ACC112 (cell line): Measurements from ENCODE around the gene LDLRAD1.

Experiments
- H2AFZ ChIP-seq: fragments of 200-600 bp; sonication (generic); one replicate; pipeline ENCODE4 v1.6.0; 2017; ENCODE audit warnings: antibody characterized with exemption, low read length; ENCODE audit not compliant: unreplicated experiment
- H3K27ac ChIP-seq: fragments of 200-600 bp; sonication (generic); 2 replicates; pipeline ENCODE4 v1.5.1; 2014; ENCODE audit warnings: low read depth, mild to moderate bottlenecking, antibody characterized with exemption, low read length, moderate library complexity
- H3K27me3 ChIP-seq: fragments of 200-600 bp; sonication (generic); 2 replicates; pipeline ENCODE4 v1.6.1; 2014; ENCODE audit warnings: mild to moderate bottlenecking, antibody characterized with exemption, low read length, moderate library complexity, mixed read lengths; ENCODE audit not compliant: insufficient read depth
- H3K36me3 ChIP-seq: fragments of 200-600 bp; sonication (generic); 2 replicates; pipeline ENCODE4 v1.6.1; 2016; ENCODE audit warnings: mild to moderate bottlenecking, antibody characterized with exemption, low read length, moderate library complexity, mixed read lengths; ENCODE audit not compliant: insufficient read depth
- H3K4me1 ChIP-seq: fragments of 200-600 bp; sonication (generic); one replicate; pipeline ENCODE4 v1.6.1; 2016; ENCODE audit warnings: low read length, mixed read lengths; ENCODE audit not compliant: insufficient read depth, unreplicated experiment, control insufficient read depth
- H3K4me3 ChIP-seq: fragments of 200-600 bp; sonication (generic); 2 replicates; pipeline ENCODE4 v1.5.1; 2014; ENCODE audit warnings: mild to moderate bottlenecking, low read depth, low read length
- H3K79me2 ChIP-seq: fragments of 200-600 bp; sonication (generic); one replicate; pipeline ENCODE4 v1.6.0; 2016; ENCODE audit warnings: low read length; ENCODE audit not compliant: control insufficient read depth, unreplicated experiment, insufficient read depth

LDLRAD1 gene

GRCh38 chr1:53992085-53992874, 25.7 kb downstream of the LDLRAD1 start:
- H3K4me3 ChIP-seq: no peak overlapping the region
- no peaks in the 10 kb centered on the region for H3K79me2 ChIP-seq
- H3K4me1 ChIP-seq: no peaks in the 10 kb centered on the region
- H3K36me3 ChIP-seq: no peaks in the 10 kb centered on the region
- no peaks in the 10 kb centered on the region for H3K27me3 ChIP-seq
- no peak overlapping the region for H3K27ac ChIP-seq
- H2AFZ ChIP-seq: no peak overlapping the region

GRCh38 chr1:53987880-53988279, 30.1 kb downstream of the LDLRAD1 start:
- Histone ChIP-seq H3K4me3 (no peak overlapping the region), H3K27me3 (no peaks in the 10 kb centered on the region), H3K79me2 (no peaks in the 10 kb centered on the region), H3K27ac (no peak overlapping the region), H2AFZ (no peak overlapping the region), H3K4me1 (peaks cover 1% of the 10 kb centered on the region), H3K36me3 (no peaks in the 10 kb centered on the region)

GRCh38 chr1:53986458-53986857, 31.5 kb downstream of the LDLRAD1 start:
- no peaks in the 10 kb centered on the region for H3K79me2 ChIP-seq
- no peaks in the 10 kb centered on the region for H3K36me3 ChIP-seq

GRCh38 chr1:53984726-53985125, 33.3 kb downstream of the LDLRAD1 start:
- Histone ChIP-seq H3K27me3 (no peaks in the 10 kb centered on the region), H2AFZ (no peak overlapping the region), H3K36me3 (no peaks in the 10 kb centered on the region), H3K4me1 (peaks cover 10% of the 10 kb centered on the region), H3K79me2 (no peaks in the 10 kb centered on the region), H3K27ac (no peak overlapping the region), H3K4me3 (no peak overlapping the region)

More at GRCh38 chr1:53986458-53986857, 31.5 kb downstream of the LDLRAD1 start:
- Histone ChIP-seq H3K4me3 (no peak overlapping the region), H3K27me3 (no peaks in the 10 kb centered on the region), H3K27ac (no peak overlapping the region), H3K4me1 (peaks cover 10% of the 10 kb centered on the region), H2AFZ (no peak overlapping the region)

- Histone ChIP-seq H3K79me2 (no peaks in the 10 kb centered on the region), H3K4me3 (peak overlapping the region; percentile 68), H3K36me3 (no peaks in the 10 kb centered on the region), H2AFZ (peak overlapping the region; percentile 94), H3K4me1 (peaks cover 10% of the 10 kb centered on the region), H3K27ac (no peak overlapping the region), H3K27me3 (no peaks in the 10 kb centered on the region)
These were observed 35.3 kb downstream of the LDLRAD1 start for GRCh38 chr1:53982763-53983104.

GRCh38 chr1:53982034-53982762, 35.8 kb downstream of the LDLRAD1 start:
- H3K27ac ChIP-seq: no peak overlapping the region
- H2AFZ ChIP-seq: peak overlapping the region; percentile 94

GRCh38 chr1:53981220-53981619, 36.8 kb downstream of the LDLRAD1 start:
- no peak overlapping the region for H2AFZ ChIP-seq
- H3K27ac ChIP-seq: no peak overlapping the region
- H3K4me1 ChIP-seq: peaks cover 10% of the 10 kb centered on the region

More at GRCh38 chr1:53982034-53982762, 35.8 kb downstream of the LDLRAD1 start:
- H3K4me1 ChIP-seq: peaks cover 10% of the 10 kb centered on the region
- peak overlapping the region; percentile 68 for H3K4me3 ChIP-seq
- H3K36me3 ChIP-seq: no peaks in the 10 kb centered on the region
- H3K27me3 ChIP-seq: no peaks in the 10 kb centered on the region
- H3K79me2 ChIP-seq: no peaks in the 10 kb centered on the region

GRCh38 chr1:53979712-53980450, 38.1 kb downstream of the LDLRAD1 start:
- no peak overlapping the region for H2AFZ ChIP-seq

More at GRCh38 chr1:53981220-53981619, 36.8 kb downstream of the LDLRAD1 start:
- no peaks in the 10 kb centered on the region for H3K36me3 ChIP-seq
- no peak overlapping the region for H3K4me3 ChIP-seq
- H3K27me3 ChIP-seq: no peaks in the 10 kb centered on the region
- no peaks in the 10 kb centered on the region for H3K79me2 ChIP-seq

GRCh38 chr1:53975861-53976260, 42.1 kb downstream of the LDLRAD1 start:
- H3K4me1 ChIP-seq: peaks cover 4% of the 10 kb centered on the region
- H3K27me3 ChIP-seq: no peaks in the 10 kb centered on the region
- H3K27ac ChIP-seq: no peak overlapping the region
- 0 out of 2 replicates have a peak, but pooled peaks cover 5% of the 10 kb centered on the region for H3K36me3 ChIP-seq
- H3K79me2 ChIP-seq: no peaks in the 10 kb centered on the region
- H3K4me3 ChIP-seq: no peak overlapping the region
- no peak overlapping the region for H2AFZ ChIP-seq

More at GRCh38 chr1:53979712-53980450, 38.1 kb downstream of the LDLRAD1 start:
- no peak overlapping the region for H3K4me3 ChIP-seq
- no peaks in the 10 kb centered on the region for H3K79me2 ChIP-seq
- no peak overlapping the region for H3K27ac ChIP-seq
- H3K27me3 ChIP-seq: no peaks in the 10 kb centered on the region
- H3K4me1 ChIP-seq: peaks cover 10% of the 10 kb centered on the region
- no peaks in the 10 kb centered on the region for H3K36me3 ChIP-seq

GRCh38 chr1:53971718-53972117, 46.3 kb downstream of the LDLRAD1 start:
- Histone ChIP-seq H3K27me3 (no peaks in the 10 kb centered on the region), H2AFZ (no peak overlapping the region), H3K4me3 (no peak overlapping the region), H3K79me2 (no peaks in the 10 kb centered on the region), H3K27ac (peak overlapping the region; percentile 16; the same call in 1 of the 2 replicates), H3K36me3 (peaks cover 12% of the 10 kb centered on the region; the same call in 1 of the 2 replicates), H3K4me1 (peaks cover 15% of the 10 kb centered on the region)
